GM10266 (cell line): Measurements from ENCODE around the gene EFNA4.

Experiments used
- DNase-seq: peaks from one replicate; pipeline ENCODE4 v3.0.0; 2012; ENCODE audit errors: extremely low spot score
- CTCF ChIP-seq: IDR thresholded peaks from 2 replicates; pipeline ENCODE4 v1.5.1; 2012; ENCODE audit warnings: mild to moderate bottlenecking, low read depth; ENCODE audit not compliant: control insufficient read depth, insufficient read depth; ENCODE audit errors: missing control alignments

The EFNA4 gene

GRCh38 chr1:155094622-155094948 lies 31.0 kb downstream of the EFNA4 start:
- TF ChIP-seq CTCF, result no peak
- no peak for DNase-seq

GRCh38 chr1:155099331-155099730 lies 35.8 kb downstream of the EFNA4 start:
- TF ChIP-seq CTCF, result no peak
- no peak for DNase-seq

- no peak for DNase-seq
These were observed 39.8 kb downstream of the EFNA4 start for GRCh38 chr1:155103325-155103724.

GRCh38 chr1:155104605-155105534 lies 41.3 kb downstream of the EFNA4 start:
- no peak for DNase-seq
- no peak for TF ChIP-seq CTCF

More at GRCh38 chr1:155103325-155103724, 39.8 kb downstream of the EFNA4 start:
- TF ChIP-seq CTCF, result no peak

- no peak for TF ChIP-seq CTCF
- no peak for DNase-seq
These were observed 42.1 kb downstream of the EFNA4 start for GRCh38 chr1:155105604-155106011.

GRCh38 chr1:155106862-155107261 lies 43.3 kb downstream of the EFNA4 start:
- no peak for DNase-seq
- TF ChIP-seq CTCF, result no peak
